AG09309 (cell line): Measurements from ENCODE around the gene GMIP.

Source experiments
- DNase-seq: peaks from one replicate; pipeline ENCODE4 v3.0.0-alpha.2; 2010; ENCODE audit warnings: low read depth
- H3K4me3 ChIP-seq: 2 replicates; pipeline ENCODE4 v1.5.1; 2011; ENCODE audit warnings: mild to moderate bottlenecking, low read depth, low read length, moderate library complexity; ENCODE audit not compliant: control insufficient read depth
- CTCF ChIP-seq: IDR thresholded peaks from 2 replicates; pipeline ENCODE4 v1.5.1; 2011; ENCODE audit warnings: mild to moderate bottlenecking, low read depth, low read length, inconsistent platforms; ENCODE audit not compliant: insufficient read depth, control insufficient read depth; ENCODE audit errors: missing control alignments

Gene GMIP

GRCh38 chr19:19645233-19645870 lies 1.9 kb upstream of the GMIP start:
- no peak for DNase-seq
- no peak for TF ChIP-seq CTCF
- H3K4me3 ChIP-seq, result no peak overlapping the region

GRCh38 chr19:19644054-19644388 lies 564 bp upstream of the GMIP start:
- peak overlapping the region; percentile 91 for H3K4me3 ChIP-seq
- no peak for DNase-seq
- no peak for TF ChIP-seq CTCF

- no peak for TF ChIP-seq CTCF
- no peak for DNase-seq
- H3K4me3 ChIP-seq, result peak overlapping the region; percentile 91
Measured at GRCh38 chr19:19642506-19643157, 825 bp downstream of the GMIP start.

- TF ChIP-seq CTCF, result no peak
- no peak overlapping the region for H3K4me3 ChIP-seq
- DNase-seq, result no peak
Measured at GRCh38 chr19:19637523-19638251, 5.8 kb downstream of the GMIP start.

GRCh38 chr19:19637186-19637522 lies 6.3 kb downstream of the GMIP start:
- no peak overlapping the region for H3K4me3 ChIP-seq
- TF ChIP-seq CTCF, result no peak
- no peak for DNase-seq

GRCh38 chr19:19636573-19637185 lies 6.8 kb downstream of the GMIP start:
- DNase-seq, result no peak
- no peak for TF ChIP-seq CTCF
- H3K4me3 ChIP-seq, result no peak overlapping the region
